Mesenchymal stem cell (in vitro differentiated cells and primary cell): Measurements from ENCODE around the gene PREB.
"Not testable (repeated sequence)": the region's sequence is repeated elsewhere in the genome, so short reads cannot be mapped to it uniquely, and the experiment has no call there.

ENCODE experiments used
- DNase-seq: peaks from one replicate; pipeline ENCODE4 v3.0.0-alpha.2; 2013
- H2AFZ ChIP-seq: one replicate; pipeline ENCODE4 v1.6.1; 2013; ENCODE audit warnings: low read depth, mild to moderate bottlenecking, control low read depth, inconsistent platforms, low read length, moderate library complexity
- H2AK5ac ChIP-seq: 2 replicates; pipeline ENCODE4 v1.6.1; 2013; ENCODE audit warnings: low read length, moderate library complexity, mild to moderate bottlenecking, inconsistent platforms; ENCODE audit not compliant: severe bottlenecking
- H2BK120ac ChIP-seq: one replicate; pipeline ENCODE4 v1.6.1; 2013; ENCODE audit warnings: low read depth, mild to moderate bottlenecking, inconsistent platforms, low read length, moderate library complexity
- H2BK12ac ChIP-seq, 2 experiments: one replicate each; pipeline ENCODE4 v1.6.1; 2013; ENCODE audit warnings: inconsistent platforms in 2 of 2, low read length in 2 of 2, mild to moderate bottlenecking in 2 of 2, moderate library complexity in 2 of 2, control low read depth in 1 of 2
- H2BK15ac ChIP-seq: one replicate; pipeline ENCODE4 v1.6.1; 2013; ENCODE audit warnings: mild to moderate bottlenecking, low read depth, inconsistent platforms; ENCODE audit not compliant: poor library complexity, severe bottlenecking
- H2BK5ac ChIP-seq: 2 replicates; pipeline ENCODE4 v1.6.1; 2013; ENCODE audit warnings: low read depth, mild to moderate bottlenecking, low read length, control low read depth, inconsistent platforms; ENCODE audit not compliant: poor library complexity, severe bottlenecking
- H3K14ac ChIP-seq, 2 experiments: one replicate each; pipeline ENCODE4 v1.6.1; 2013; ENCODE audit warnings: inconsistent platforms in 2 of 2, low read length in 2 of 2, control low read depth in 1 of 2, mild to moderate bottlenecking in 1 of 2, moderate library complexity in 1 of 2
- H3K18ac ChIP-seq, 2 experiments: one replicate each; pipeline ENCODE4 v1.6.1; 2013; ENCODE audit warnings: inconsistent platforms in 2 of 2, low read length in 2 of 2, control low read depth in 1 of 2, low read depth in 1 of 2, mild to moderate bottlenecking in 1 of 2
- H3K23ac ChIP-seq, 2 experiments: one replicate each; pipeline ENCODE4 v1.6.1; 2013; ENCODE audit warnings: inconsistent platforms in 2 of 2, low read length in 2 of 2, mild to moderate bottlenecking in 2 of 2, moderate library complexity in 2 of 2, control low read depth in 1 of 2
- H3K27ac ChIP-seq: 2 replicates; pipeline ENCODE4 v1.5.1; 2013; ENCODE audit warnings: mild to moderate bottlenecking, moderate library complexity, low read length, control low read depth, inconsistent platforms; ENCODE audit not compliant: poor library complexity, severe bottlenecking
- H3K27me3 ChIP-seq, 2 experiments: 2 replicates each; pipeline versions ENCODE4 v1.6.1 to v1.7.0; 2013; ENCODE audit warnings: low read length in 2 of 2, mild to moderate bottlenecking in 2 of 2, moderate library complexity in 2 of 2, control low read depth in 1 of 2, inconsistent platforms in 1 of 2; ENCODE audit not compliant: control insufficient read depth in 1 of 2, insufficient read depth in 1 of 2
- H3K36me3 ChIP-seq, 2 experiments: 2 replicates each; pipeline versions ENCODE4 v1.6.1 to v1.7.0; 2013; ENCODE audit warnings: low read length in 2 of 2, control low read depth in 1 of 2, inconsistent platforms in 1 of 2, low read depth in 1 of 2, mild to moderate bottlenecking in 1 of 2; ENCODE audit not compliant: insufficient read depth in 2 of 2, control insufficient read depth in 1 of 2
- H3K4ac ChIP-seq, 2 experiments: one replicate each; pipeline ENCODE4 v1.6.1; 2013; ENCODE audit warnings: inconsistent platforms in 2 of 2, low read length in 2 of 2, mild to moderate bottlenecking in 2 of 2, moderate library complexity in 2 of 2, control low read depth in 1 of 2, low read depth in 1 of 2
- H3K4me1 ChIP-seq: 2 replicates; pipeline ENCODE4 v1.6.1; 2013; ENCODE audit warnings: low read depth, low read length, control low read depth; ENCODE audit not compliant: control insufficient read depth, insufficient read depth
- H3K4me2 ChIP-seq: 2 replicates; pipeline ENCODE4 v1.6.1; 2013; ENCODE audit warnings: low read length, mild to moderate bottlenecking, inconsistent platforms; ENCODE audit not compliant: poor library complexity, severe bottlenecking
- H3K4me3 ChIP-seq, 2 experiments: 2 replicates each; pipeline versions ENCODE4 v1.5.1 to v1.7.0; 2013; ENCODE audit warnings: low read length in 2 of 2, mild to moderate bottlenecking in 2 of 2, control low read depth in 1 of 2, low read depth in 1 of 2; ENCODE audit not compliant: insufficient read depth in 1 of 2
- H3K79me1 ChIP-seq: replicated peaks from 2 replicates; pipeline ENCODE4 v1.6.1; 2013; ENCODE audit warnings: mild to moderate bottlenecking, control low read depth, low read length, inconsistent platforms; ENCODE audit not compliant: poor library complexity, severe bottlenecking
- H3K9ac ChIP-seq: 2 replicates; pipeline ENCODE4 v1.7.0; 2013; ENCODE audit warnings: mild to moderate bottlenecking, low read length, moderate library complexity
- H3K9me3 ChIP-seq: 2 replicates; pipeline ENCODE4 v1.7.0; 2013; ENCODE audit warnings: mild to moderate bottlenecking, low read length; ENCODE audit not compliant: control insufficient read depth
- H4K8ac ChIP-seq: one replicate; pipeline ENCODE4 v1.6.1; 2013; ENCODE audit warnings: inconsistent platforms, mild to moderate bottlenecking, low read length, moderate library complexity
- H4K91ac ChIP-seq: one replicate; pipeline ENCODE4 v1.6.1; 2013; ENCODE audit warnings: mild to moderate bottlenecking, low read length, inconsistent platforms
- WGBS: methylation state at CpG from one replicate; pipeline ENCODE4 v1.1.7; 2013; ENCODE audit warnings: mixed read lengths; 5-methylcytosine and 5-hydroxymethylcytosine counted together

The PREB gene

DNA sequence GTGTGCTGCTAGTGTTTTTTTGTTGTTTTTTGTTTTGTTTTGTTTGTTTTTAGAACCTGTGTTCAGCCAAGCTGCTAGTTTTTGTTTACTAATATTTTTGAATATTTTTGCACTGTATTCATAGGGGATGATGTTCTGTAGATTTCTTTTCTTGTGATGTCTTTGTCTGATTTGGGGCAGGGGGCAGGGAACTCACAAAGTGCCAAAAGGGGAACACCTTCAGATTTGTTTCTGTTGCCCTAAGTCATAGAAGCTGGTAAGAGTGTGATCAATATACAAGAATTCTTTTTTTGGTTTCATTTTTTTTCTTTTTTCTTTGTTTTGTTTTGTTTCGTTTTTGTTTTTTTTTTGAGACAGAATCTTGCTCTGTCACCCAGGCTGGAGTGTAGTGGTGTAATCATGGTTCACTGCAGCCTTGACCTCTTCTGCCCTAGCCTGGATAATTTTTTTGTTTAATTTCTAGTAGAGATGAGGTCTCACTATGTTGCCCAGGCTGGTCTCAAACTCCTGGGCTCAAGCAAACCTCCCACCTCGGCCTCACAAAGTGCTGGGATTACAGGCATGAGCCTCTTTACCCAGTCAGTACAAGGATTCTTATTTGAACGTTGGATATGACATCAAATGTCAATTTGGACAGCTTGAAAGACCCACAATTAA lies 45.0 kb upstream of the PREB start:
- Histone ChIP-seq H4K8ac (no peak overlapping the region), H2BK12ac (no peak overlapping the region), H2BK120ac (no peak overlapping the region), H4K91ac (no peak overlapping the region), H2BK5ac (no peak overlapping the region), H3K27me3 (peaks cover 0 to 38% of the 10 kb centered on the region in 2 experiments), H3K36me3 (no peaks in the 10 kb centered on the region), H3K27ac (no peak overlapping the region), H3K79me1 (no peaks in the 10 kb centered on the region), H3K9ac (peak overlapping the region; percentile 77), H3K14ac (no peak overlapping the region), H2AK5ac (no peak overlapping the region), H2AFZ (no peak overlapping the region), H3K23ac (no peak overlapping the region), H3K18ac (no peak overlapping the region), H2BK15ac (no peak overlapping the region), H3K4me2 (no peak overlapping the region), H3K4me3 (no peak overlapping the region), H3K4ac (no peak overlapping the region), H3K9me3 (no peaks in the 10 kb centered on the region), H3K4me1 (peaks cover 1% of the 10 kb centered on the region)
- WGBS = 69% methylated on average over 3 of the region's 3 CpGs
- no peak for DNase-seq

DNA sequence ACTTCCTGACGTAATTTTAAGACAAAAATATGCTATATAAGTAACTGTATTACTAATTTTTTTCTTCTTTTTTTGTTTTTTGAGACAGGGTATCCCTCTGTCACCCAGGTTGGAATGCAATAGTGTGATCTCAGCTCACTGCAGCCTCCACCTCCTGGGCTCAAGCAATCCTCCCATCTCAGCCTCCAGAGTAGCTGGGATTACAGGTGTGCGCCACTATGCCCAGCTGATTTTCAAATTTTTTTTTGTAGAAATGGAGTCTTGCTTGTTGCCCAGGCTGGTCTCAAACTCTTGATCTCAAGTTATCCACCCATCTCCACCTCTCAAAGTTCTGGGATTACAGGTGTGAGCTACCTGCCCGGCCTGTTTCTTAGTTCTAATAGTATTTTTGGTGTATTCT lies 44.0 kb upstream of the PREB start:
- Histone ChIP-seq H3K4me1 (peaks cover 1% of the 10 kb centered on the region), H3K18ac (no peak overlapping the region), H4K8ac (no peak overlapping the region), H3K14ac (no peak overlapping the region), H2BK15ac (no peak overlapping the region), H2AFZ (no peak overlapping the region), H3K4me2 (no peak overlapping the region), H2BK12ac (no peak overlapping the region), H3K27me3 (peaks cover 0 to 42% of the 10 kb centered on the region in 2 experiments), H3K27ac (no peak overlapping the region), H3K4me3 (no peak overlapping the region), H3K23ac (no peak overlapping the region), H3K79me1 (no peaks in the 10 kb centered on the region), H2BK120ac (no peak overlapping the region), H4K91ac (no peak overlapping the region), H3K9ac (no peak overlapping the region), H3K36me3 (no peaks in the 10 kb centered on the region), H2BK5ac (no peak overlapping the region), H2AK5ac (no peak overlapping the region), H3K9me3 (no peaks in the 10 kb centered on the region), H3K4ac (no peak overlapping the region)
- WGBS = 100% methylated on average over 1 of the region's 3 CpGs
- no peak for DNase-seq

DNA sequence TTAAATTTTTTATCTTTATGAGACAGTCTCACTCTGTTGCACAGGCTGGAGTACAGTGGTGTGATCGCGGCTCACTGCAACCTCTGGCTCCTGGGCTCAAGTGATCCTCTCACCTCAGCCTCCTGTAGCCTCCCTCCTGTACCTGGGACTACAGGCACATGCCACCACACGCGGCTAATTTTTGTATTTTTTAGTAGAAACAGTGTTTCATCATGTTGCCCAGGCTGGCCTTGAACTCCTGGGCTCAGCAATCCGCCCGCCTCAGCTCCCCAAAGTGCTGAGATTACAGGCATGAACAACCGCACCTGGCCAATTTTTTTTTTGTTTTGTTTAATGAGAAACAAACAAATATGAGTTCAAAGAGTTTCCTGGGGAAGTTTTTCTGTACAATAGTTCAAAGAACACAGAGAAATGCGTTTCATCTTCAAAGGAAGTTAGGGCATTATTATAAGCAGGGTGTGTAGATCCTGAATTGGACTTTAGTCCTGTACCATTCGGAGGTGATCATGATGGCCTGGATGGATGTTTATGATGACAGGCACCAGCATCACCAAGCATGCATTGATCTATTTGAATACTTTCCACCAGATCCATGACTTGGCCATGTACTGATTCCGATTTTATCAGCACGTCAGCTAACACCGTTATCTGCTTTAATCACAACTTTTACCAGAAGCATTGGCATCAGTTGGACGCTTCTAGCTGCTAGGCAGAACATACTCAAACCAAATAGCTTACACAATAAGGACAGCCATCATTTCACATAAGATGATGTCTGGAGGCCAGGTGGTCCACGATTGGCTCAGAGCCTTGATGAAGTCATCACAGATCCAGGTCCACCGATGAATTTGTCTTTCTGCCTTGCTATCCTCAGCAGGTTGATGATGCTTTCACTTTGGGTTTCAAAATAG lies 43.3 kb upstream of the PREB start:
- Histone ChIP-seq H3K23ac (no peak overlapping the region), H3K4me1 (peaks cover 1% of the 10 kb centered on the region), H2AFZ (no peak overlapping the region), H3K4me3 (no peak overlapping the region), H4K8ac (no peak overlapping the region), H3K36me3 (no peaks in the 10 kb centered on the region), H3K14ac (no peak overlapping the region), H2BK5ac (no peak overlapping the region), H3K79me1 (no peaks in the 10 kb centered on the region), H2AK5ac (no peak overlapping the region), H2BK12ac (no peak overlapping the region), H3K4ac (no peak overlapping the region), H3K18ac (no peak overlapping the region), H3K9me3 (no peaks in the 10 kb centered on the region), H3K4me2 (no peak overlapping the region), H3K27me3 (peaks cover 0 to 50% of the 10 kb centered on the region in 2 experiments), H2BK120ac (no peak overlapping the region), H2BK15ac (no peak overlapping the region), H4K91ac (no peak overlapping the region), H3K9ac (no peak overlapping the region), H3K27ac (no peak overlapping the region)
- WGBS = 94% methylated on average over 15 of the region's 15 CpGs
- DNase-seq = no peak

- H3K18ac ChIP-seq, H3K27ac ChIP-seq, H3K4me3 ChIP-seq, H2BK15ac ChIP-seq, H2AFZ ChIP-seq, H4K8ac ChIP-seq, H2AK5ac ChIP-seq, H2BK120ac ChIP-seq, H2BK12ac ChIP-seq, H3K4me1 ChIP-seq, H4K91ac ChIP-seq, H3K36me3 ChIP-seq, H3K14ac ChIP-seq, H3K79me1 ChIP-seq, H3K4ac ChIP-seq, H2BK5ac ChIP-seq, H3K9ac ChIP-seq, H3K23ac ChIP-seq, H3K9me3 ChIP-seq, H3K4me2 ChIP-seq, DNase-seq: not testable (repeated sequence)
- 70% methylated on average over 3 of the region's 4 CpGs for WGBS
- peaks cover 0 to 59% of the 10 kb centered on the region in 2 experiments for H3K27me3 ChIP-seq
Measured at GRCh38 chr2:27175781-27176180, 41.3 kb upstream of the PREB start.
